KOPT-K1 (cell line): ENCODE measurements around the gene CTU2.
"Not testable (repeated sequence)": the region's sequence is repeated elsewhere in the genome, so short reads cannot be mapped to it uniquely, and the experiment has no call there.

Experiments
- H3K27ac ChIP-seq: fragments of 200-600 bp; sonication (generic); 2 replicates; pipeline ENCODE4 v1.5.1; 2016; ENCODE audit warnings: antibody characterized with exemption, mild to moderate bottlenecking, low read depth, low read length; ENCODE audit not compliant: poor library complexity, severe bottlenecking
- H3K36me3 ChIP-seq: fragments of 200-600 bp; sonication (generic); 2 replicates; pipeline ENCODE4 v1.5.1; 2017; ENCODE audit warnings: antibody characterized with exemption, mild to moderate bottlenecking, low read length, moderate library complexity; ENCODE audit not compliant: insufficient read depth
- H3K9me3 ChIP-seq: fragments of 200-600 bp; sonication (generic); 2 replicates; pipeline ENCODE4 v1.5.1; 2017; ENCODE audit warnings: antibody characterized with exemption, low read length, mild to moderate bottlenecking; ENCODE audit not compliant: insufficient read depth, poor library complexity, severe bottlenecking

CTU2 gene

GRCh38 chr16:88706229-88706964, at the start of gene CTU2, which contains the start of gene RNF166:
Gene CTU2 (plus strand): TSS chr16:88706503. CDS start chr16:88706531, 28 bp downstream.
Gene RNF166 (minus strand): TSS chr16:88706408. CDS start chr16:88706325, 83 bp downstream.
- Histone ChIP-seq H3K27ac (peak within 1 kb of the TSS; percentile 62), H3K36me3 (peaks cover 30% of the 10 kb centered on the region; the same call in 1 of the 2 replicates), H3K9me3 (no peaks in the 10 kb centered on the region)

- Histone ChIP-seq H3K27ac (no peak overlapping the region), H3K36me3 (peaks cover 74% of the 10 kb centered on the region)
Measured at GRCh38 chr16:88657371-88657770, 48.9 kb upstream of the CTU2 start.

GRCh38 chr16:88658714-88659113, 47.6 kb upstream of the CTU2 start:
- no peaks in the 10 kb centered on the region for H3K9me3 ChIP-seq
- H3K36me3 ChIP-seq = peaks cover 61% of the 10 kb centered on the region
- no peak overlapping the region for H3K27ac ChIP-seq

More at GRCh38 chr16:88657371-88657770, 48.9 kb upstream of the CTU2 start:
- H3K9me3 ChIP-seq = no peaks in the 10 kb centered on the region

- Histone ChIP-seq H3K36me3 (peaks cover 56% of the 10 kb centered on the region), H3K27ac (no peak overlapping the region), H3K9me3 (no peaks in the 10 kb centered on the region)
Measured at GRCh38 chr16:88659160-88659559, 47.1 kb upstream of the CTU2 start.

- Histone ChIP-seq H3K27ac (no peak overlapping the region), H3K36me3 (peaks cover 35% of the 10 kb centered on the region; the same call in 1 of the 2 replicates), H3K9me3 (no peaks in the 10 kb centered on the region)
Measured at GRCh38 chr16:88661468-88661867, 44.8 kb upstream of the CTU2 start.

GRCh38 chr16:88662222-88662842, 44.0 kb upstream of the CTU2 start:
- peaks cover 26% of the 10 kb centered on the region; the same call in 1 of the 2 replicates for H3K36me3 ChIP-seq
- peak overlapping the region; percentile 77 for H3K27ac ChIP-seq
- H3K9me3 ChIP-seq = no peaks in the 10 kb centered on the region

GRCh38 chr16:88662843-88663606, 43.3 kb upstream of the CTU2 start, which contains the start of gene MVD:
Gene MVD (minus strand): TSS chr16:88663091. CDS start chr16:88663080, 11 bp downstream.
- Histone ChIP-seq H3K9me3 (no peaks in the 10 kb centered on the region), H3K27ac (peak within 1 kb of the TSS; percentile 77), H3K36me3 (peaks cover 19% of the 10 kb centered on the region; the same call in 1 of the 2 replicates)

- H3K27ac ChIP-seq = no peak overlapping the region
- H3K9me3 ChIP-seq = no peaks in the 10 kb centered on the region
Measured at GRCh38 chr16:88665148-88665547, 41.2 kb upstream of the CTU2 start.

GRCh38 chr16:88665570-88665969, 40.7 kb upstream of the CTU2 start:
- Histone ChIP-seq H3K27ac (no peak overlapping the region), H3K36me3 (no peaks in the 10 kb centered on the region), H3K9me3 (no peaks in the 10 kb centered on the region)

More at GRCh38 chr16:88665148-88665547, 41.2 kb upstream of the CTU2 start:
- 0 out of 2 replicates have a peak, but pooled peaks cover under 1% of the 10 kb centered on the region for H3K36me3 ChIP-seq

GRCh38 chr16:88667461-88667860, 38.8 kb upstream of the CTU2 start:
- Histone ChIP-seq H3K9me3 (no peaks in the 10 kb centered on the region), H3K36me3 (no peaks in the 10 kb centered on the region), H3K27ac (no peak overlapping the region)

- not testable (repeated sequence) for H3K36me3 ChIP-seq, H3K9me3 ChIP-seq, H3K27ac ChIP-seq
Measured at GRCh38 chr16:88669493-88669892, 36.8 kb upstream of the CTU2 start.

GRCh38 chr16:88669980-88670379, 36.3 kb upstream of the CTU2 start:
- H3K27ac ChIP-seq = no peak overlapping the region
- H3K36me3 ChIP-seq = no peaks in the 10 kb centered on the region
- H3K9me3 ChIP-seq = no peaks in the 10 kb centered on the region

- H3K9me3 ChIP-seq = no peaks in the 10 kb centered on the region
- no peak overlapping the region for H3K27ac ChIP-seq
Measured at GRCh38 chr16:88671806-88672205, 34.5 kb upstream of the CTU2 start.

GRCh38 chr16:88672776-88673175, 33.5 kb upstream of the CTU2 start:
- Histone ChIP-seq H3K27ac (no peak overlapping the region), H3K36me3 (no peaks in the 10 kb centered on the region)

More at GRCh38 chr16:88671806-88672205, 34.5 kb upstream of the CTU2 start:
- no peaks in the 10 kb centered on the region for H3K36me3 ChIP-seq

More at GRCh38 chr16:88672776-88673175, 33.5 kb upstream of the CTU2 start:
- H3K9me3 ChIP-seq = no peaks in the 10 kb centered on the region
